ENCODE measurements around the gene MOCS1.

The MOCS1 gene

GRCh38 chr6:39980839-39981580 lies 46.7 kb upstream of the MOCS1 start:
- ChIA-PET CTCF (interaction anchor here (0.5 to 2.0 kb wide), 29 partner anchors 11 to 1769 kb away, joined by 3 to 28 read pairs (median 4); partner anchors contain the start of gene LRFN2), POLR2A (interaction anchor here (0.7 kb wide), 1 partner anchor 50 kb away, joined by 3 read pairs; no protein-coding TSS in a partner anchor)
- Histone ChIP-seq H3K36me3 (ENCODE audit: control insufficient read depth in 2 of 2, insufficient read depth in 1 of 2, low read length in 2 of 2) (no peaks in the 10 kb centered on the region), H3K4me1 (ENCODE audit: control insufficient read depth, insufficient read depth, low read length) (no peaks in the 10 kb centered on the region), H3K27ac (ENCODE audit: extremely low read depth, low read depth, low read length) (no peak overlapping the region), H3K9me3 (ENCODE audit: control insufficient read depth, insufficient read depth, low read depth, low read length) (no peaks in the 10 kb centered on the region), H3K4me3 (ENCODE audit: low read depth, low read length) (no peak overlapping the region)
- TF ChIP-seq ZNF362 (tag by site-specific recombination; IDR thresholded peaks at IDR 0.05) (peak; percentile 93), ZBTB11 (tag by site-specific recombination; conservative IDR thresholded peaks at IDR 0.05; ENCODE audit: low read depth) (no peak), ZNF2 (tag by site-specific recombination; IDR thresholded peaks at IDR 0.05) (peak; percentile 65), AEBP2 (tag by site-specific recombination; IDR thresholded peaks at IDR 0.05; ENCODE audit: borderline replicate concordance) (no peak), ZNF654 (tag by site-specific recombination; IDR thresholded peaks at IDR 0.05; ENCODE audit: low read depth) (peak; percentile 94), CTCF (tag by site-specific recombination; IDR thresholded peaks at IDR 0.05) (peak; percentile 71; the same call in 1 of the 2 replicates), EGR2 (tag by site-specific recombination; IDR thresholded peaks at IDR 0.05; ENCODE audit: low read depth) (no peak)

- H3K36me3 ChIP-seq (ENCODE audit: control insufficient read depth in 2 of 2, insufficient read depth in 1 of 2, low read length in 2 of 2): no peaks in the 10 kb centered on the region
- TF ChIP-seq ZNF664 (tag by site-specific recombination; IDR thresholded peaks at IDR 0.05) (no peak), ZNF18 (tag by site-specific recombination; IDR thresholded peaks at IDR 0.05) (no peak), ZIC2 (tag by site-specific recombination; IDR thresholded peaks at IDR 0.05) (no peak), ZNF654 (tag by site-specific recombination; IDR thresholded peaks at IDR 0.05; ENCODE audit: low read depth) (no peak), ZNF561 (tag by site-specific recombination; IDR thresholded peaks at IDR 0.05; ENCODE audit: borderline replicate concordance) (no peak), MYNN (tag by site-specific recombination; IDR thresholded peaks at IDR 0.05; ENCODE audit: borderline replicate concordance) (no peak), ZNF48 (tag by site-specific recombination; IDR thresholded peaks at IDR 0.05) (no peak), ZBTB48 (tag by site-specific recombination; IDR thresholded peaks at IDR 0.05) (no peak), ZNF16 (tag by site-specific recombination; IDR thresholded peaks at IDR 0.05; ENCODE audit: low read depth) (no peak), ZNF76 (tag by site-specific recombination; IDR thresholded peaks at IDR 0.05; ENCODE audit: borderline replicate concordance, low read depth) (no peak)
- no peak overlapping the region for H3K27ac ChIP-seq (ENCODE audit: extremely low read depth, low read depth, low read length)
- H3K4me3 ChIP-seq (ENCODE audit: low read depth, low read length): no peak overlapping the region
- POLR2A ChIA-PET: no interaction called here
- no peaks in the 10 kb centered on the region for H3K4me1 ChIP-seq (ENCODE audit: control insufficient read depth, insufficient read depth, low read length)
- no peaks in the 10 kb centered on the region for H3K9me3 ChIP-seq (ENCODE audit: control insufficient read depth, insufficient read depth, low read depth, low read length)
- CTCF ChIA-PET: interaction anchor here (0.6 to 2.2 kb wide), 9 partner anchors 328 to 1006 kb away, joined by 3 to 28 read pairs (median 4); no protein-coding TSS in a partner anchor
These were observed 45.4 kb upstream of the MOCS1 start for GRCh38 chr6:39979461-39980328.
